ENCODE results near the gene AGFG1.
"Not testable (repeated sequence)": the region's sequence is repeated elsewhere in the genome, so short reads cannot be mapped to it uniquely, and the experiment has no call there.

AGFG1 gene

DNA sequence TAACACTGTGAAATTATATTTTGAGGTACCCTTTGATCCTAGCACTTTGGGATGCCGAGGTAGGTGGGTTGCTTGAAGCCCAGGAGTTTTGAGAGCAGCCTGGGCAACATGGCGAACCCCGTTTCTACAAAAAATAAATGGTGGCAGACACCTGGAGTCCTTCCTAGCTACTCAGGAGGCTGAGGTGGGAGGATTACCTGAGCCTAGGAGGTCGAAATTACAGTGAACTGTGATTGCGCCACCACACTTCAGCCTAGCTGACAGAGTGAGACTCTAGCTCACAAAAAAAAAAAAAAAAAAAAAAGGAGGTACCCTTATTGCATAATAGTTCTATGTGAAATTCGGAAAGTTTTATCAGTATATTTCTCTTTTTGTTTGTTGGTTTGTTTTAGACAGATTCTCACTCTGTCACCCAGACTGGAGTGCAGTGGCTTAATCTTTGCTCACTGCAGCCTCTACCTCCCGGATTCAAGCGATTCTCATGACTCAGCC lies 67.6 kb downstream of the AGFG1 start:
- DNase-seq (ENCODE audit: low spot score), result no peak

DNA sequence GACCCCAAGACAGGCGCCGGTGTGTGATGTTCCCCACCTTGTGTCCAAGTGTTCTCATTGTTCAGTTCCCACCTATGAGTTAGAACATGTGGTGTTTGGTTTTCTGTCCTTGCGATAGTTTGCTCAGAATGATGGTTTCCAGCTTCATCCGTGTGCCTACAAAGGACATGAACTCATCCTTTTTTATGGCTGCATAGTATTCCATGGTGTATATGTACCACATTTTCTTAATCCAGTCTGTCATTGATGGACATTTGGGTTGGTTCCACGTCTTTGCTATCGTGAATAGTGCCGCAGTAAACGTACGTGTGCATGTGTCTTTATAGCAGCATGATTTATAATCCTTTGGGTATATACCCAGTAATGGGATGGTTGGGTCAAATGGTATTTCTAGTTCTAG lies 68.4 kb downstream of the AGFG1 start:
- not testable (repeated sequence) for DNase-seq (ENCODE audit: low spot score)

DNA sequence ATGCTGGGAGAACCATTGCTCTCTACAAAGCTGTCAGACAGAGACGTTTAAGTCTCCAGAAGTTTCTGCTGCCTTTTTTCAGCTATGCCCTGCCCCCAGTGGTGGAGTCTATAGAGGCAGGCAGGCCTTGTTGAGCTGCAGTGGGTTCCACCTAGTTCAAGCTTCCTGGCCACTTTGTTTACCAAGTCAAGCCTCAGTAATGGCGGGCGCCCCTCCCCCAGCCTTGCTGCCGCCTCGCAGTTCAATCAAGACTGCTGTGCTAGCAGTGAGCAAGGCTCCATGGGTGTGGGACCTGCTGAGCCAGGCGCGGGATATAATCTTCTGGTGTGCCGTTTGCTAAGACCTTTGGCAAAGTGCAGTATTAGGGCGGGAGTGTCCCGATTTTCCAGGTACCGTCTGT lies 74.0 kb downstream of the AGFG1 start:
- no peak for DNase-seq (ENCODE audit: low spot score)

DNA sequence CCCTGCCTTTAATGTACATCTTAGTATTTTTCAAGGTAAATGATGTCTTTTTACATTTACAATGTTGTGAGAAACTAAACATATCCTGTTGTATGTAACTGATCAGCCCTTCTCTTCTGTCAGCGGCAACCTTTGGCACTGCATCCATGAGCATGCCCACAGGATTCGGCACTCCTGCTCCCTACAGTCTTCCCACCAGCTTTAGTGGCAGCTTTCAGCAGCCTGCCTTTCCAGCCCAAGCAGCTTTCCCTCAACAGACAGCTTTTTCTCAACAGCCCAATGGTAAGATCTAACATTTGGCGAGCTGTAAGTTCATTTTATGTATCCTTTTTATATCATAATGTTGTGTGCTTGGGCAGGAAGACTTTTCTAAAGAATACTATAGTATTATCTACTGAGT lies 79.9 kb downstream of the AGFG1 start:
- no peak for DNase-seq (ENCODE audit: low spot score)

DNA sequence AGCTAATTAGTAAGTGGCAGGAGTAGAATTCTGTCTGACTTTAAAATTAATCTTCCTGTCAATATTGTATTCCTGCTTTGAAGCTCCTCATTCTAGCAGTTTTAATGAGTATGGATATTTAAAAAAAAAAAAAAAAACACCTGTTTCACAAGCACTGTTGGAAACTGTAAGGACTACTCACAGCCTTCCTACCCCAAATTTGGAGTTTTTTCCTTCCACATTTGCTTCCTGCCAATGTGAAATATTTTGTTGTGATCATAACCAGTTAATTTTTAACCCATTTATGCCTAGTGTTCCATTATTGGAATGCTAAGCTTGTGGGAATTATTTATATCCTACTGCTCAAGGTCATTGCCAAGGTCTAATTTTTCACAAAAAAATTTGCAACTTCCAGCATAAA lies 90.6 kb downstream of the AGFG1 start:
- DNase-seq (ENCODE audit: low spot score), result no peak

DNA sequence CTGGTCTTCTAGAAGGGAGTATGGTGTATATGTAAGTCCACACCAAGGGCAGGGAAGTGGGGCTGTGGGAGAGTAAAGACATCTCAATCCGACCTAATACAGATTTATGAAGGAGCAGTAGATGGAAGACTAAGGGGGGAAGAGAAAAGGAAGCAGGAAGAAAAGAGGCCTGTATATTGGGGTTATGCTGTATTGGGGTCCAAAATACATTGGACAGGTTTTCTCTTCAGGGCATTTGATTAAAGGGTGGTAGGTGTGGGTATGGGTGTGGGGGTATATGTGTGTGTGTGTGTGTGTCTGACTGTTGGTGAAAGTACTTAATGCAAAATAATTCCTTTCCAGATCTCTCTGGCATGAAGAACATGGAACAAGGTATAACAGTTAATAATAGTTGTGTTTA lies 93.1 kb downstream of the AGFG1 start:
- DNase-seq (ENCODE audit: low spot score), result no peak

DNA sequence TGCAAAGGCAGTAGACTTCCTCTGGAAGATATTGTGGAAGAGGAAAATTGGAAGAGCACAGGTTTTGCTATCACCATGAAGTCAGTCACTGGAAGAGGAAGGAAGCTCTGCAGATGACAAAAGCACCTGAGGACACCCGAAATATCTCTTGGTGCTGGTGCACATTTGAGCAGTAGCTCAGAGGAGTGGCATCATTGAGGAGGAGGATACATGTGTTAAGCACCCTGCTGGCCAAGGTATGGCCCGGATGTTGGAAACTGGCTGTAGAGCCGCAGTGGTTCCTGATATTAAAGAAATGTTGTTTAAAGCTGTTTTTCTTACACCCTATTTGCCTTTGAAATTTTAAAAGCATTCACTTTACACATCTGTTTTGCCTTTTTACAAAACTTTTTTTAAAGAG lies 94.1 kb downstream of the AGFG1 start:
- DNase-seq (ENCODE audit: low spot score), result no peak

DNA sequence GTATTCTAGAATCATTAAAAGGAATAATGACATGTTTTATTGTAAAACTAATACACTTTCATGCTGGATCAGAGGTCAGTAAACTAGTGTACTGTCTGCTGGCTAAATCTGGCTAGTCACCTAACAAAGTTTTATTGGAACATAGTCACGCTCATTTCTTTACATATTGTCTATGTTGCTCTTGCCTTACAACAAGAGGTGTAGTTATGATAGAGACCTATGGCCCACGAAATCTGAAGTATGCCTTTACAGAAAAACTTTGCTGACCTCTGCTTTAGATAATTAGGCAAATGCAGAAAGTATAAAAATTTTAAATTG lies 96.9 kb downstream of the AGFG1 start:
- DNase-seq (ENCODE audit: low spot score), result no peak

DNA sequence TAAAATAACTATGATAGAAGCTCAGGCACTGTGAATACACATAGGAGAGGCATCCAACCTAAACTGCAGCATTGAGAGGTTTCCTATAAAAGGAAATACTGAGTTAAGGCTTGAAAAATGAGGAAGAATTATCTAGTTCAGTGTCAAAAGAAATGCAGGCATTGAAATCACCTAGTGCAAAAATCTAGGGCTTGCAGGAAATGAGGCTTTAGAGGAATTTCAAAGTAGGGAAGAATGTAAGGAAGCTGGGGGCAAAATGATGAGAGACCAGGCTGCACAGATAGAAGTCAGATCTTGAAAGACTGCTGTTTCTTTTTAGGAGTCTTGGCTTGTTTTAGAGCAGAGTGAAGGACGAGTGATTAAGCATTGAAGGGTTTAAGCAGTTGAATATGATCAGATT lies 98.7 kb downstream of the AGFG1 start:
- DNase-seq (ENCODE audit: low spot score), result peak; percentile 8

DNA sequence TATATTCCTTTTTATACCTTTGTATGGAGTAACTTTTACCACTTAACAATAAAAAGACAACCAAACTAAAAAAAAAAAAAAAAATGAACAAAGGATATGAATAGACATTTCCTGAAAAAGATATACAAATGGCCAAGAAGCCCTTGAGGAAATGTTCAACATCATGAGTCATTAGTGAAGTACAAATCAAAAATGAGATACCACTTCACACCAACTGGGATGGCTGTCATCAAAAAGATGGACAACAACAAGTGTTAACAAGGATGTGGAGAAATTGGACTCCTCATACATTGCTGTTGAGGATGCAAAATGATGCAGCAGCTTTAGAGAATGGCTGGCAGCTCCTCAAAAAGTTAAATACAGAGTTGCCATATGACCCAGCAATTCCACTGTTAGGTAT lies 104.2 kb downstream of the AGFG1 start:
- DNase-seq (ENCODE audit: low spot score), result peak; percentile 12

DNA sequence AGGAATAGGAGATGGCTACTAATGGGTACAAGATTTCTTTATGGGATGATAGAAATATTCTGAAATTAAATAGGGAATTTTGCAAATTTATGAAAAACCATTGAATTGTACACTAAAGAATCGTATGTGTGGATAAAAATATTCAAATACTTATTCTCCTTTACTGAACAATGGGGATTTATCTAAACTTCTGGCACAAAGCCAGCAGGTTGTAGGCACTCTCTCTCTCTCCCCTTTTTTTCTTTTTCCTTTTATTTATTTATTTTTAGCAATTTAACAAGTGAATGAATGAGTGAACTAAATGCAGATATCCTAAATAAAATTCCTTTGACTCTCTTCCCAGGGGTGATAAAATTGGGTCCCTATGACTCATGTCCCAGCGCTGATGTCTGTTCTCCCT lies 104.9 kb downstream of the AGFG1 start:
- no peak for DNase-seq (ENCODE audit: low spot score)

DNA sequence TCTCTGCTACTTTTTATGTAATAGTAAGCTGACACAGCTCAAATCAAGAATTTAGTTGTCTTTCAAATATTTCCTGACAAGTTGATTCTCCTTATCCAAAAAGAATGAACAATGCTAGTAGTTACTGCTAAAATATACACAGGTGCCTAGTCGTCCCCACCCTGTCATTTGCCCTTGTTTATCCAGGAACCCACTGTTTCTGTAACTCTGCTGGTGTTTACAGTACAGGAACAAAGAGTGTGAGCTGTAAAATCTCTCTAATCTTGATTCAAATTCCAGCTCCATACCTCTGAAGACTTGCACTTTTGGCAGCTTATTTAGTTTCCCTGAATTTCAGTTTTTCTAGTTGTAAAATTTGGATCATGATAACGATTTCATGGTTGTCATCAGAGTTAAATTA lies 105.6 kb downstream of the AGFG1 start:
- DNase-seq (ENCODE audit: low spot score), result no peak

DNA sequence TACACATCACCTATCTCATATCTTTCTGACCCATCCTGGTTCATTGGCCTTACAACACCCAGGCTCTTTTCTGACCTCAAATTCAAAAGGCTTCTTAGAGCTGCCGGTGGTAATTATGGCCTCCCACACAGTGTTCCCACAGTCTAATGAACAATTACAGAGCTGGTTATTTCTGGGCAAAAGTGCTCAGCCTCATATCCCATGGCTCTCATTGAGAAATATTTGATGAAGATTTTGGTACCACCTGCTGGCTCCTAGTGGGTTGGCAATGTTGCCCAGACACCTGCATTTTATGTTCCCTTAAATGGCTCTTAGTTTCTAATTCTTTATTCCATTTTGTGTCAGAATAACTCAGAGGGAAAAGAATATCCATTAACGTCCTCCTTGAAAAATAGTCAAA lies 106.7 kb downstream of the AGFG1 start:
- no peak for DNase-seq (ENCODE audit: low spot score)

DNA sequence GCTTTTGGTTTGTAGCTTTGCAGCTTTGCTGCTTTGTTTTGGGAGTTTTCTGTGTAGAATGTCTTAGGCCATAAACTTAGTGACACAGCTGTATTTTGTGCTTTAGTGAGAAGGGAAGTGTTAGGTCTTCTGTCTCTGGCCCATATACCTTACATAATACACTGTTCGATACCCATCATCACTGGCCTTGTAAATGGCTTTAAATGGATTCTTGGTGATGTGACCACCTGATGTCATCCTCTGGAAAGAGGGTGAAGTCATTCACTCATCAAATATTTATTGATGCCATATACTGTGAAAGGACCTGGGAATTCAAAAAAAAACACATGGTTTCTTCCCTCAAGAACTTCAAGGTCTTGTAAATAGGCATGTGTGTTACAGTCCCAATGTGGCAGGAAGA lies 107.8 kb downstream of the AGFG1 start:
- no peak for DNase-seq (ENCODE audit: low spot score)

DNA sequence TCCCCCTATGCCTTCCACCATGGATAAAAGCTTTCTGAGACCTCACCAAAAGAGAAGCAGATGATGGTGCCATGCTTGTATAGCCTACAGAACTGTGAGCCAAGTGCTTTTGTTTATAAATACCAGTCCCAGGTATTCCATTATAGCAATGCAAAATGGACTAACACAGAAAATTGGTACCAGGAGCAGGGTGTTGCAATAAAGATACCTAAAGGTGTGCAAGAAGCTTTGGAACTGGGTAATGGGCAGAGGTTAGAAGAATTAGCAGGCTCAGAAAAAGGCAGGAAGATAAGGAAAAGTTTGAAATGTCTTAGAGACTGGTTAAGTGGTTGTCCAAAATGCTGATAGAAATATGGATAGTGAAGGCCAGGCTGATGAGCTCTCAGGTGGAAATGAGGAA lies 110.4 kb downstream of the AGFG1 start:
- no peak for DNase-seq (ENCODE audit: low spot score)

DNA sequence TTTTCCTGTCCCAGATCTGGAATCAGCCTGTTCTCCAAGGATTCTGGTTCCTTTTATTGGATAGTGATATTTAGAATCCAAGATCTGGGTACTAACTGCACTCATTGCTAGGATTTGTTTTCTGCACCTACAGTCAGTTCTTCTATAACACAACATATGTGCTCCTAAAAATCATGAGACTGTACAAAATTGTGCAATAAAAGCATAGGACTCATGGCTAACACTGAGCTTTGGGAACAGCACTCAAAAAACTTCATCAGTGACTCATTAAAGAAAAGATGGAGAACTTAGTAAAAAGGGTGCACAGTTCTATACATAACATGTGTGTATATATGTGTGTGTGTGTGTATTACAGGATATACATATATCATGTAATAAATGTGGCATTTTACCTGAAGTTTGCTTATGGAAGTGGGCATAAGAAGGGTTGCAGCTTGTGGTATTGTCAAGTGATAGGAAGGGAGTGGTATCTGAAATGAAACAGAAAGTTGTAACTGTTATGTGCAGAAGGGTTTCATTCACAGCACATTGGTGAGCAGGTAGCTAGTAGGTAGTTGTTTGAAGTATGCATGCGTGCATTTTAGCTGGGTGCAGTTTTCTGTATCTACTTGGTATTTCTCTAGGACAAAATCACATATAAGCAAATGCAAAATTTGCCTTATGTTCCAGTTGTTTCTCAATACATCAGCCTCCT lies 120.9 kb downstream of the AGFG1 start:
- DNase-seq (ENCODE audit: low spot score), result no peak

DNA sequence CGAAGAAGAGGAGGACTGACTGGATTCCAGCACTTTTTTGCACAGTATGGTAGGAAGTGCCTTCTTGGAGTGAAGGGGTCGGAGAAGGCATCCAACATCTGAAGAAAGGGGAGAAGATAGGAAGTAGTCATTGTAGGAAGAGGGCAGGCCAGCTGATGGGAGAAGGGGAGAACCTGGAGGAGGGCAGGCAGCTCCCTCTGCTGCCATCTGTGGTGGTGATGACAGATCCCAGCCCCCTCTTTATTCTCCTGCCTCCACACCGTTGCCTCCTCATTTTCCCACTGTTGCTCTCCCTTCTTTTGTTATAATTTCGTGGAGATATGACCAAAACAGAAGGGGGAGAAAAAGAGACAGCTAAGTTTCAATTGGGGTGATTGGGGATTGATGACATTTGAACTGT lies 123.8 kb downstream of the AGFG1 start:
- DNase-seq (ENCODE audit: low spot score), result no peak

DNA sequence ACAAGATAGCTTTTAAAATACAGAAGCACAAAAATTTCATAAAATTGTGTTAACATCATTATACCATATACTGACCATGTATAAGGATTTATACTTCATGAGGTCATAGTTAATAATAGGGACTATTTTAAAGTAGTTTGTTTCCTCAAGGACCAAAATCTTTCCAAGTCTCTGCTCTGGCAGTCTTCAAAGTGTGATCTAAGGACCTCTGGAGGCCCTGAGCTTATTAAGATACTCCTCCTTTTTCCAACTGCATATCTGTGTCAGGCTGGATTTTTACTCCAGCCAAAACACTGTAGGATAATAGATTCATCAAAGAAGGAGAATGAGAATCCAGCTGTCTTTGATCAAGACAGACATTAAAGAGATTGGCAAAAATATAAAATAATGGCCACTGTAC lies 125.1 kb downstream of the AGFG1 start:
- no peak for DNase-seq (ENCODE audit: low spot score)

DNA sequence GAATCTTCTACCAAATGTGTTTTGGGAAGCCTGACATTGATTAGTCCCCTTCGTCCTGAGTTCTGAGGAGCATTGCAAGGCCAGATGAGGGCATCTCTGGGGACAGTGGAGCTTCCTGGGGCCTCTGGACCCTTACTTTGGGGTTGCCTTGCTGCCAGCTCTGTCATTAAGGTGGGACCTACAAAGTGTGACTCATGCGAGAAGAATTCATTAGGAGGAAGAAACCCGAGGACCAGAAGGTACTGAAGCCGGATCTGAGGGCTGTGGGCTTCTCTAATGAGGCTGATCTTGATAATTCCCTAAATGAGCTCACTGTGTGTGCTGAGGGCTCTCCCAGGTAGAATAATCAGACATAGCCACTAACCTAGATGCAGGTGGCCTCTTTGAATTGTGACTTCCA lies 126.0 kb downstream of the AGFG1 start:
- peak; percentile 39 for DNase-seq (ENCODE audit: low spot score)

DNA sequence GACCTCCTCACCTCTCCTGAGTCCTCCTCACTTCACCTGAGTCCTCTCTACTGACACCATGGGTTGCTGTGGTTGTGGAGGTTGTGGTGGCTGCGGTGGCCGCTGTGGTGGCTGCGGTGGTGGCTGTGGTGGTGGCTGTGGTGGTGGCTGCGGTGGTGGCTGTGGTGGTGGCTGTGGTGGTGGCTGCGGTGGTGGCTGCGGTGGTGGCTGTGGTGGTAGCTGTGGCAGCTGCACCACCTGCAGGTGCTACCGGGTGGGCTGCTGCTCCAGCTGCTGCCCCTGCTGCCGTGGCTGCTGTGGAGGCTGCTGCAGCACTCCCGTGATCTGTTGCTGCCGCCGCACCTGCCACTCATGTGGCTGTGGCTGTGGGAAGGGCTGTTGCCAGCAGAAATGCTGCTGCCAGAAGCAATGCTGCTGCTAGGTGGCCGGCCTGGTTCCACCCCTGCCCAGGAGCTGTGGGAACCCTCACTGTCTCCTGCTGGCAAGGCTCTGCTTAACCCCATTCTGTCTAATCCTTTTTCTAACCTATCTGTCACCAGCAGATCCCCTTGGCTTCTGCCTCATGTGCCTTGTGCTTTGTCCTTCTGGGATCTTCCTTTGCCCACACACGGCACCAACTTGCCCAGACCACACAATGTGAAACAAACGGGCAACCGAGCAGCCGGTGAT lies 127.0 kb downstream of the AGFG1 start, which contains the start of gene SCYGR2:
Gene SCYGR2, plus strand, starts transcription at position 59 of the 669 bp plus-strand sequence. Its CDS starts 0 bp downstream, at position 59.
- DNase-seq (ENCODE audit: low spot score), result not testable (repeated sequence)

DNA sequence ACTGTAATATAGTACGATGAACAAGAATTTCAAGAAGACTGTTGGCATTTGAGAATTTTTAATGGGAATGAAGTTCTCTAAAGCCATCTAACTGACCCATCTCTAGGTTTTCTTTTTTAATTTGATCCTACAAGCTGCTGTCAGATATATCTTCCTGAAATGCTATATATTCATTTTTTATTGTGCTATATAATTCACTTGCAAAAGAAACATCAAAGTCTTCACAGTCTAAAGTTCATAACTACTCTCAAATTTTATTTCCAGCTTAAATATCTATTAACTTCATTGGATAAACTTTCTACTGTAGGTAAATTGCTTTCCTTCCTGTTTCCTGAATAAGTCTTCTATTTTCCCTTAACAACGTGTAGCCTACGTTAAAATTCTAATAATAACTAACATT lies 130.4 kb downstream of the AGFG1 start:
- no peak for DNase-seq (ENCODE audit: low spot score)

DNA sequence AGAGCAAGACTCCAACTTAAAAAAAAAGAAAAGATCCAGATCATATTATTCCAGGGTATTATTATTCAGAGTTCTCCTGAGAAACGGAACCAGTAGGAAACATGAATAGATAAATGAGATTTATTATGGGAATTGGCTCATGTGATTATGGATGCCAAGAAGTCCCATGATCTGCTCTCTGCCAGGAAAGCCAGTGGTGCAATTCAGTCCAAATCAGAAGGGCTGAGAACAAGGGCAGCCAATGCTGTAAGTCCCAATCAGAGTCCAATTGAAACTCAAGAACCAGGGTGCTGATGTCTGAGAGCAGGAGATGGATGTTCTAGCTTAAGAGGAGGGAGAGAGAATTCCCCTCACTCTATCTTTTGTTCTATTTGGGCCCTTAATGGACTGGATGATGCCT lies 134.5 kb downstream of the AGFG1 start:
- DNase-seq (ENCODE audit: low spot score), result no peak

DNA sequence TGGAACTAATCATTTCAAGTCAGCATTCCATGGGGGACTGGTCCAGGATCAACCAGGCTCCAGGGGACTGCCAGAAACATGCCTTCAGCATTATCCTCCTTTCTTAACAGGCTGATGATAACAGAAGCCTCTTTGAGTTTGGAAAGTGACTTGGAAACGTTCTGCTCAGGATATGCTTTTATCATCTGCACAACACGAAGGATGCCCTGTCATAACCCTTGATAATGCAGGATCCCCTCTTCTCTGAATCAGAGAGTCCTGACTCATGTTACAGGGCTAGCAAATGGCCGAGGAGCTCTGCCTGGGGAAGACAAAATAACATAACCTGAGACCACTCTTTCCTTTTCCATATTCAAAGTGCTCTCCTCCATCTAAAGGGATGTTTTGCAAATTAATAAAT lies 136.0 kb downstream of the AGFG1 start:
- no peak for DNase-seq (ENCODE audit: low spot score)

Data from kidney tubule cell (primary cell).